Parathyroid adenoma (tissue), 2 donors: ENCODE results near the gene UNC13B.

ENCODE experiments used
- H2AFZ ChIP-seq: fragments of 300-600 bp; sonication (generic); one replicate; pipeline ENCODE4 v1.7.0; 2017; ENCODE audit warnings: antibody characterized with exemption, mild to moderate bottlenecking
- H3K27ac ChIP-seq: fragments of 300-600 bp; sonication (generic); one replicate; pipeline ENCODE4 v1.7.0; 2017
- H3K27me3 ChIP-seq: fragments of 300-600 bp; sonication (generic); one replicate; pipeline ENCODE4 v1.7.0; 2017; ENCODE audit warnings: low read length; ENCODE audit not compliant: control insufficient read depth, insufficient read depth
- H3K36me3 ChIP-seq: fragments of 300-600 bp; sonication (generic); one replicate; pipeline ENCODE4 v1.7.0; 2017; ENCODE audit warnings: low read length; ENCODE audit not compliant: control insufficient read depth, insufficient read depth
- H3K4me1 ChIP-seq: fragments of 300-600 bp; sonication (generic); one replicate; pipeline ENCODE4 v1.7.0; 2017; ENCODE audit warnings: control low read depth
- H3K4me2 ChIP-seq: fragments of 300-600 bp; sonication (generic); one replicate; pipeline ENCODE4 v1.7.0; 2017; ENCODE audit warnings: low read length
- H3K4me3 ChIP-seq: fragments of 300-600 bp; sonication (generic); one replicate; pipeline ENCODE4 v1.7.0; 2017; ENCODE audit warnings: low read depth, low read length
- H3K79me2 ChIP-seq: fragments of 300-600 bp; sonication (generic); one replicate; pipeline ENCODE4 v1.7.0; 2017; ENCODE audit warnings: control low read depth
- H3K9ac ChIP-seq: fragments of 300-600 bp; sonication (generic); one replicate; pipeline ENCODE4 v1.7.0; 2017; ENCODE audit warnings: mild to moderate bottlenecking
- H3K9me3 ChIP-seq: fragments of 300-600 bp; sonication (generic); one replicate; pipeline ENCODE4 v1.7.0; 2017; ENCODE audit warnings: low read length; ENCODE audit not compliant: control insufficient read depth
- TF ChIP-seq, protein P1 (sequence below): fragments of 300-600 bp; sonication (generic); IDR thresholded peaks from one replicate; pipeline ENCODE4 v1.7.0; 2017; ENCODE audit warnings: antibody characterized with exemption, mild to moderate bottlenecking
- donor health status: primary hyperparathyroidism.

UNC13B gene

DNA sequence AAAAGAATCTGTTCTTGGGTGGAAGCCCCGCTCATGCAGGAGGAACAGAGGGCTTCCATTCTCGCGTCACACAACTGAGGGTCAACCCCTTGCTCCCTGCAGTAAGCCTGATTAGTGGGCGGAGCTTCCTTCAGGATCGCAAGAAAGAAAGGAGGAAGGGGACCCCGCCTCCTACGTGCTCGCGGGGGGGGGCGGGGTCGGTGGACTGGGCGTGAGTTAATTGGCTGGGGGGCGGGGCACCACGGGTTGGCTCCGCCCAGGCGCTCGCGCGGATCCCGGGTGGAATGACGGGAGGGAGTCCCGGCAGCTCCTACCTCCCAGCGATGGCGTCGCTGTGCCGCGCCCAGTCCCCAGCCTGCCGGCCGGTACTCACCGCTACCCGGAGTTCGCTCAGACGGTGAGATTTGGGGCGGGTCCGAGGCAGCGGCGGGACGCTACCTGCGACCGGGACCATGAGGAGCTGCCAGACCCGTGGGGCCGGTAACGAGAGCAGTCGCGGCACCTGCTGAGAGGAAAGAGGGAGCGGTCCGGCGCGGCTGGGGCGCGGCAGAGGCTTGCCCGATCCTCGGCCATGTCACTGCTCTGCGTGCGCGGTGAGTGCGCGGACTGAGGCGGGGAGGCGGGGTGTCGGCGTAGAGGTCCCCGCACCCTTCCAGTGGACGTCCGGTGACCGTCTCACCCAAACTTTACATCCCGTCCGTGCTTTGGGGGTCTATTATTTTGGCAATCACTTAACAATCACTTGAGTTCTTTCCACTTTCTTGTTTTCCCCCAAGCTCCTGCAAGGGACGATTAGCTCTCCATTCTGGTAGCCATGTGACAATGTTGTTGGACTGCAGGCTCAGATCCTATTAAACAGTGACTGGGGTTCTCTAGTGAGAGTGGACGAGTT is at the start of gene UNC13B:
Gene UNC13B (plus strand): TSS at position 297 of the 892 bp plus-strand sequence. CDS start 275 bp downstream, at position 572.
- H3K4me3 ChIP-seq = peak within 1 kb of the TSS; percentile 81
- peak within 1 kb of the TSS; percentile 95 for H2AFZ ChIP-seq
- no peaks in the 10 kb centered on the region for H3K27me3 ChIP-seq
- H3K9me3 ChIP-seq = no peaks in the 10 kb centered on the region
- no peaks in the 10 kb centered on the region for H3K36me3 ChIP-seq
- H3K4me2 ChIP-seq = peak within 1 kb of the TSS; percentile 90
- peaks cover 2% of the 10 kb centered on the region for H3K79me2 ChIP-seq
- H3K9ac ChIP-seq = no peak within 1 kb of the TSS
- peak within 1 kb of the TSS; percentile 83 for H3K27ac ChIP-seq
- H3K4me1 ChIP-seq = no peaks in the 10 kb centered on the region
- TF ChIP-seq, protein P1, sequence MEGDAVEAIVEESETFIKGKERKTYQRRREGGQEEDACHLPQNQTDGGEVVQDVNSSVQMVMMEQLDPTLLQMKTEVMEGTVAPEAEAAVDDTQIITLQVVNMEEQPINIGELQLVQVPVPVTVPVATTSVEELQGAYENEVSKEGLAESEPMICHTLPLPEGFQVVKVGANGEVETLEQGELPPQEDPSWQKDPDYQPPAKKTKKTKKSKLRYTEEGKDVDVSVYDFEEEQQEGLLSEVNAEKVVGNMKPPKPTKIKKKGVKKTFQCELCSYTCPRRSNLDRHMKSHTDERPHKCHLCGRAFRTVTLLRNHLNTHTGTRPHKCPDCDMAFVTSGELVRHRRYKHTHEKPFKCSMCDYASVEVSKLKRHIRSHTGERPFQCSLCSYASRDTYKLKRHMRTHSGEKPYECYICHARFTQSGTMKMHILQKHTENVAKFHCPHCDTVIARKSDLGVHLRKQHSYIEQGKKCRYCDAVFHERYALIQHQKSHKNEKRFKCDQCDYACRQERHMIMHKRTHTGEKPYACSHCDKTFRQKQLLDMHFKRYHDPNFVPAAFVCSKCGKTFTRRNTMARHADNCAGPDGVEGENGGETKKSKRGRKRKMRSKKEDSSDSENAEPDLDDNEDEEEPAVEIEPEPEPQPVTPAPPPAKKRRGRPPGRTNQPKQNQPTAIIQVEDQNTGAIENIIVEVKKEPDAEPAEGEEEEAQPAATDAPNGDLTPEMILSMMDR = peak; percentile 12

- Histone ChIP-seq H3K9ac (no peak overlapping the region), H3K4me2 (peak overlapping the region; percentile 63), H3K79me2 (peaks cover 2% of the 10 kb centered on the region), H3K36me3 (no peaks in the 10 kb centered on the region), H3K4me3 (no peak overlapping the region), H2AFZ (no peak overlapping the region), H3K27me3 (no peaks in the 10 kb centered on the region), H3K27ac (peak overlapping the region; percentile 63), H3K9me3 (no peaks in the 10 kb centered on the region), H3K4me1 (peaks cover 5% of the 10 kb centered on the region)
- TF ChIP-seq, protein P1 = no peak
These were observed 49.4 kb upstream of the UNC13B start for GRCh38 chr9:35112257-35113020.

- peaks cover 2% of the 10 kb centered on the region for H3K79me2 ChIP-seq
- no peaks in the 10 kb centered on the region for H3K9me3 ChIP-seq
- H3K4me3 ChIP-seq = peak overlapping the region; percentile 52
- H3K9ac ChIP-seq = no peak overlapping the region
- TF ChIP-seq, protein P1 = no peak
- H2AFZ ChIP-seq = peak overlapping the region; percentile 53
- H3K27me3 ChIP-seq = no peaks in the 10 kb centered on the region
- no peaks in the 10 kb centered on the region for H3K36me3 ChIP-seq
- H3K27ac ChIP-seq = peak overlapping the region; percentile 90
- peaks cover 5% of the 10 kb centered on the region for H3K4me1 ChIP-seq
- peak overlapping the region; percentile 73 for H3K4me2 ChIP-seq
These were observed 47.5 kb upstream of the UNC13B start for GRCh38 chr9:35114113-35114839.

DNA sequence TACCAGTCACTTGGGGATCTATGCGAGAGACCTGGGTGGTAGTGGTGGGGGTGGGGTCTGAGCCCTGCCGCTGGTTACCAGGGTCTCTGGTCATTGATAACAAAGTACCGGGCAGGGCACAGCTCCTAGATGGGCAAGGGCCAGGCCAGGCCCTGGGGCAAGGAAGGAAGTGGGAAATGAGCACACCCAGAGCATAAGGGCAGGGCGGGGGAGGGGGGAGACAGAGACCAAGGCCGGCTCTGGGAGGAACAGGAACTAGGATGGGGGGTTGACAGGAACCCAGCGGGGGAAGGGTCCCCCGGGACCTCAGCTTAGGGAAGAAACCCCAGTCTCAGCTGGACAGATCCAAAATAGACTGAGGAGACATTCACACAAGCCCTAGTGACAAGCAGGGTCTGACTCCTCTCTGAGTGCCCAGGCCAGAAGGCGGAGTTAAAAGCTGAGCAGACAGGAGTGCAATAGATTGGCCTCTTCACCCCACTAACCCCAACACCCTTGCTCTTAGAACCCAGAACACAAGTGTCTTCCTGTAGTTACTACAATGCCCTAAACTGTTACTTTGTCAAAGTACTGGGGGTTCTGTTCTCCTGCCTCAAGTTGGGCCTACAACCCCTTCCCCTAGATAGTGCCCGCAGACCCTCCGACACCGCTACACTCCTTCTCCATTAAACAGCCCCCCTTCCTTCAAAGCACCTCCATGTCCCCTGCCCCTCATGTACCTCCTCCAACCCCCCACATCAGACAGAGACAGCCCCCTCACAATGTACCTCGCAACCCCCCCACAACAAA is 46.8 kb upstream of the UNC13B start:
- Histone ChIP-seq H3K9ac (no peak overlapping the region), H3K27me3 (no peaks in the 10 kb centered on the region), H3K4me1 (peaks cover 5% of the 10 kb centered on the region), H3K9me3 (no peaks in the 10 kb centered on the region), H3K4me3 (peak overlapping the region; percentile 52), H3K27ac (peak overlapping the region; percentile 90), H3K79me2 (peaks cover 2% of the 10 kb centered on the region), H2AFZ (peak overlapping the region; percentile 86), H3K4me2 (peak overlapping the region; percentile 73), H3K36me3 (no peaks in the 10 kb centered on the region)
- TF ChIP-seq, protein P1 = no peak
